Right atrium auricular region (tissue), 2 donors: ENCODE results near the gene SLC39A11. TPM values are rescaled to one million over a fixed set of nuclear protein-coding genes. Genes with fewer than 3 reads are reported as not detected.

Source experiments
- DNase-seq: peaks from one replicate; pipeline ENCODE4 v3.0.0-alpha.2; 2019; ENCODE audit warnings: low spot score
- H3K27ac ChIP-seq, 2 donors: fragments of 200-600 bp; sonication (generic); 1 replicate in 1 of 2; 2 replicates in 1 of 2; pipeline ENCODE4 v1.5.1; 2016 to 2019
- H3K27me3 ChIP-seq, 2 donors: fragments of 200-600 bp; sonication (generic); one replicate each; pipeline versions ENCODE4 v1.5.1 to v1.6.0; 2017 to 2019
- H3K36me3 ChIP-seq: fragments of 200-600 bp; sonication (generic); one replicate; pipeline ENCODE4 v1.5.1; 2016
- H3K4me1 ChIP-seq, 2 donors: fragments of 200-600 bp; sonication (generic); one replicate each; pipeline versions ENCODE4 v1.5.1 to v1.6.0; 2017 to 2019
- H3K4me3 ChIP-seq, 2 donors: fragments of 200-600 bp; sonication (generic); 1 replicate in 1 of 2; 2 replicates in 1 of 2; pipeline ENCODE4 v1.5.1; 2017 to 2019; ENCODE audit warnings: mild to moderate bottlenecking in 1 of 2, moderate library complexity in 1 of 2
- H3K9me3 ChIP-seq, 2 donors: fragments of 200-600 bp; sonication (generic); one replicate each; pipeline ENCODE4 v1.5.1; 2019
- total RNA-seq, 2 donors: library from RNA; depleted of rRNA; stranded (reverse); fragments of >200 nt; gene quantifications; one replicate each; pipeline ENCODE4 v1.1.0, GENCODE V29; 2016
- TF ChIP-seq, protein P1 (sequence below), 2 donors: fragments of 200-600 bp; sonication (generic); IDR thresholded peaks; one replicate each; pipeline ENCODE4 v1.5.1; 2019; ENCODE audit warnings: antibody characterized with exemption in 2 of 2

The SLC39A11 gene
- total RNA-seq, 2 donors from 2014 or later: 7.4 to 15.5 TPM

GRCh38 chr17:72935984-72936383 is 156.5 kb downstream of the SLC39A11 start:
- no peak overlapping the region for H3K27ac ChIP-seq
- H3K4me1 ChIP-seq: no peaks in the 10 kb centered on the region
- H3K9me3 ChIP-seq: no peaks in the 10 kb centered on the region
- H3K27me3 ChIP-seq: no peaks in the 10 kb centered on the region
- TF ChIP-seq, protein P1, sequence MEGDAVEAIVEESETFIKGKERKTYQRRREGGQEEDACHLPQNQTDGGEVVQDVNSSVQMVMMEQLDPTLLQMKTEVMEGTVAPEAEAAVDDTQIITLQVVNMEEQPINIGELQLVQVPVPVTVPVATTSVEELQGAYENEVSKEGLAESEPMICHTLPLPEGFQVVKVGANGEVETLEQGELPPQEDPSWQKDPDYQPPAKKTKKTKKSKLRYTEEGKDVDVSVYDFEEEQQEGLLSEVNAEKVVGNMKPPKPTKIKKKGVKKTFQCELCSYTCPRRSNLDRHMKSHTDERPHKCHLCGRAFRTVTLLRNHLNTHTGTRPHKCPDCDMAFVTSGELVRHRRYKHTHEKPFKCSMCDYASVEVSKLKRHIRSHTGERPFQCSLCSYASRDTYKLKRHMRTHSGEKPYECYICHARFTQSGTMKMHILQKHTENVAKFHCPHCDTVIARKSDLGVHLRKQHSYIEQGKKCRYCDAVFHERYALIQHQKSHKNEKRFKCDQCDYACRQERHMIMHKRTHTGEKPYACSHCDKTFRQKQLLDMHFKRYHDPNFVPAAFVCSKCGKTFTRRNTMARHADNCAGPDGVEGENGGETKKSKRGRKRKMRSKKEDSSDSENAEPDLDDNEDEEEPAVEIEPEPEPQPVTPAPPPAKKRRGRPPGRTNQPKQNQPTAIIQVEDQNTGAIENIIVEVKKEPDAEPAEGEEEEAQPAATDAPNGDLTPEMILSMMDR (IDR thresholded peaks at IDR 0.05): no peak
- H3K36me3 ChIP-seq: no peaks in the 10 kb centered on the region
- no peak overlapping the region for H3K4me3 ChIP-seq
- no peak for DNase-seq

GRCh38 chr17:72934927-72935326 is 157.6 kb downstream of the SLC39A11 start:
- Histone ChIP-seq H3K27me3 (no peaks in the 10 kb centered on the region), H3K9me3 (no peaks in the 10 kb centered on the region), H3K4me1 (no peaks in the 10 kb centered on the region), H3K36me3 (no peaks in the 10 kb centered on the region), H3K4me3 (no peak overlapping the region), H3K27ac (no peak overlapping the region)
- TF ChIP-seq, protein P1 (IDR thresholded peaks at IDR 0.05): no peak
- no peak for DNase-seq

DNA sequence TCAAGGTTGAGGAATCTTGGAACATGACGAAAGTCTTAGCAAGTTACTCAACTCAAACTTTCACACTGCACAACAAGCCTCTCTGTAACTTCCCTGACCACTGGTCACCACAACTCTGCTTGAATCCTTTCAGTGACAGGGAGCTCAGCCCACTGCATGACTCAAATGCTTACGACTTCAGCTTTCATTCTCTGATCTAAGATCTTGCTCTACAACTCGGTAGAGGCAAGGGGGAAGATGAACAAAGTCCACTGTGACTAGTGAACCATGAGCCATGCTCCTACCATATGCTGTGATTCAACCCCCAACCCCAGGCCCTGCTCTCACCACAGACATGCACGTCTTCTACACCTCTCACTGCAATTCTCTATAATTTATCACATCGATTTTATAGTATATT is 160.9 kb downstream of the SLC39A11 start:
- TF ChIP-seq, protein P1 (IDR thresholded peaks at IDR 0.05): no peak
- DNase-seq: no peak
- no peaks in the 10 kb centered on the region for H3K27me3 ChIP-seq
- no peaks in the 10 kb centered on the region for H3K9me3 ChIP-seq
- H3K4me1 ChIP-seq: no peaks in the 10 kb centered on the region
- H3K27ac ChIP-seq: no peak overlapping the region
- no peaks in the 10 kb centered on the region for H3K36me3 ChIP-seq
- no peak overlapping the region for H3K4me3 ChIP-seq

GRCh38 chr17:72931163-72931562 is 161.3 kb downstream of the SLC39A11 start:
- Histone ChIP-seq H3K4me1 (no peaks in the 10 kb centered on the region), H3K27ac (no peak overlapping the region), H3K36me3 (no peaks in the 10 kb centered on the region), H3K27me3 (no peaks in the 10 kb centered on the region), H3K9me3 (no peaks in the 10 kb centered on the region), H3K4me3 (no peak overlapping the region)
- TF ChIP-seq, protein P1 (IDR thresholded peaks at IDR 0.05): no peak
- no peak for DNase-seq

- H3K27ac ChIP-seq: no peak overlapping the region
- no peaks in the 10 kb centered on the region for H3K27me3 ChIP-seq
- no peaks in the 10 kb centered on the region for H3K36me3 ChIP-seq
- TF ChIP-seq, protein P1 (IDR thresholded peaks at IDR 0.05): no peak
- H3K4me3 ChIP-seq: no peak overlapping the region
- no peaks in the 10 kb centered on the region for H3K4me1 ChIP-seq
- no peaks in the 10 kb centered on the region for H3K9me3 ChIP-seq
- DNase-seq: no peak
These were observed 162.5 kb downstream of the SLC39A11 start for GRCh38 chr17:72930031-72930430.

- DNase-seq: no peak
- H3K36me3 ChIP-seq: no peaks in the 10 kb centered on the region
- TF ChIP-seq, protein P1 (IDR thresholded peaks at IDR 0.05): no peak
- H3K27ac ChIP-seq: no peak overlapping the region
- no peak overlapping the region for H3K4me3 ChIP-seq
- H3K9me3 ChIP-seq: no peaks in the 10 kb centered on the region
- no peaks in the 10 kb centered on the region for H3K4me1 ChIP-seq
- H3K27me3 ChIP-seq: no peaks in the 10 kb centered on the region
These were observed 163.9 kb downstream of the SLC39A11 start for GRCh38 chr17:72928454-72929136.
